ENCODE results near the gene SPAST.
"Not testable (repeated sequence)": the region's sequence is repeated elsewhere in the genome, so short reads cannot be mapped to it uniquely, and the experiment has no call there.

The SPAST gene

DNA sequence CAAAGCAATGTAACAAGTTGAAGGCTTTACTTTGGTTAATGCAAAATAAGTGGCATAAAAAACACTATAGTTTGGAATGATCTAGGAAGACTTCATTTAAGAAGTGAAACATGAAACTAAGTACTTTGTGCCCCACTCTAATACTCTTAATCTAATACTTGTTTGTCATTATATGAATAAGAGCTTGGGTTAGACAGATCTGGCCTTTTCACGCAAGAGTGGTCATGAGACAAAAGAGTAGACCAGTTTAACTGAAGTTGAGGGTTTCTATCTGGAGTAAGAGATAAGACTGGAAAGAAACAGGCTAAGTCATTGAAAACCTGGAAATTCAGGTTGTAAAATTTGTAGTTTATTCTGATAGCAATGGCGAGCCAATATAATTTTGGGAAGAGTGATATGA lies 105.2 kb downstream of the SPAST start:
- TF ChIP-seq, protein P1, sequence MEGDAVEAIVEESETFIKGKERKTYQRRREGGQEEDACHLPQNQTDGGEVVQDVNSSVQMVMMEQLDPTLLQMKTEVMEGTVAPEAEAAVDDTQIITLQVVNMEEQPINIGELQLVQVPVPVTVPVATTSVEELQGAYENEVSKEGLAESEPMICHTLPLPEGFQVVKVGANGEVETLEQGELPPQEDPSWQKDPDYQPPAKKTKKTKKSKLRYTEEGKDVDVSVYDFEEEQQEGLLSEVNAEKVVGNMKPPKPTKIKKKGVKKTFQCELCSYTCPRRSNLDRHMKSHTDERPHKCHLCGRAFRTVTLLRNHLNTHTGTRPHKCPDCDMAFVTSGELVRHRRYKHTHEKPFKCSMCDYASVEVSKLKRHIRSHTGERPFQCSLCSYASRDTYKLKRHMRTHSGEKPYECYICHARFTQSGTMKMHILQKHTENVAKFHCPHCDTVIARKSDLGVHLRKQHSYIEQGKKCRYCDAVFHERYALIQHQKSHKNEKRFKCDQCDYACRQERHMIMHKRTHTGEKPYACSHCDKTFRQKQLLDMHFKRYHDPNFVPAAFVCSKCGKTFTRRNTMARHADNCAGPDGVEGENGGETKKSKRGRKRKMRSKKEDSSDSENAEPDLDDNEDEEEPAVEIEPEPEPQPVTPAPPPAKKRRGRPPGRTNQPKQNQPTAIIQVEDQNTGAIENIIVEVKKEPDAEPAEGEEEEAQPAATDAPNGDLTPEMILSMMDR (IDR thresholded peaks at IDR 0.05; ENCODE audit: insufficient read depth, missing control alignments): no peak
- DNase-seq (ENCODE audit: insufficient read length, low spot score) (no peak), FAIRE-seq (no peak)

DNA sequence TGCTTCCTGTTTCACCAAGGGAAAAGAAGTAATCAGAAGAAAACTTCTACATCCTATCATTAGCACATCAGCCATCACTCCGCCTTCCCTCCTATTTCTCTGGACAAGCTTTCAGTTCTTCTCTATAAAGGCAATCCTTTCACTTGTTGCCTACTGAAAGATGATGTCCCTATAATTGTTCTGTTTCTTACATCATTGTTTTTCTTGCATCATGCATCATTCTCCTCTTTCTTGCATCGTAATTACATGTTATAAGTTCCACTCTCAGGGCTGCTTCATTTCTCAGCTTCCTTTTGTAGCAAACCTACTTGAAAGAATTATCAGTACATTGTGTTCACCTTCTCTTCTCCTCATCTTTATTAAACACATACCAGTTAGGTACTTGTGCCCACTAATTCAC lies 109.5 kb downstream of the SPAST start:
- DNase-seq (ENCODE audit: insufficient read length, low spot score) (no peak), FAIRE-seq (no peak)
- TF ChIP-seq, protein P1 (IDR thresholded peaks at IDR 0.05; ENCODE audit: insufficient read depth, missing control alignments): no peak

DNA sequence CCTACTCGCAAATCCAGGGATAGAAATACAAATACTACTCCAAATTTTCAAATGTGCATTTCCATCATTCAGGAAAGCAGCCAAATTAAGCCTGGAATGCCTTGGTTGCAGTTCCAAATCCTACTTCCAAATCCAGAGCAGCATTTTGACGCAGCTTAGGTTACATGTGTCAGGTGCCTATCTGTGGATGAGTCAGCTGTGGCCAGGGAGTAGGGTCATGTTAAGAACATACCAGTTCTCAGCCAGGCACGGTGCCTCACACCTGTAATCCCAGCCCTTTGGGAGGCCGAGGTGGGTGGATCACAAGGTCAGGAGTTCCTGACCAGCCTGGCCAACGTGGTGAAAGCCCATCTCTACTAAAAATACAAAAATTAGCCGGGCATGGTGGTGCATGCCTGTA lies 119.3 kb downstream of the SPAST start:
- DNase-seq (ENCODE audit: insufficient read length, low spot score): no peak
- TF ChIP-seq, protein P1 (IDR thresholded peaks at IDR 0.05; ENCODE audit: insufficient read depth, missing control alignments): no peak
- no peak for FAIRE-seq

DNA sequence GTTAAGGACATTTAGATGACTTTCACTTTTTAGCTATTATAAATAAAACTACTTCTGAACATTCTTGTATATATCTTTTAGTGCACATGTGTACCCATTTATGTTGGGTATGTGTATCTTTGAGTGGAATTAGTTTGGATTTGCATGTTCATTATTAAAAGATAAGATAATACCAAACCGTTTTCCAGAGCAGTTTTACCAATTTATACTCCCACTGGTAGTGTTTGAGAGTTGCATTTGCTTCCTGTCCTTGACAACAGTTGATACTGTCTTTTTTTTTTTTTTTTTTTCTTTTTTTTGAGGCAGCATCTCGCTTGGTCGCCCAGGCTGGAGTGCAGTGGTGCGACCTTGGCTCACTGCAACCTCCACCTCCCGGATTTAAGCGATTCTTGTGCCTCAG lies 125.7 kb downstream of the SPAST start:
- TF ChIP-seq, protein P1 (IDR thresholded peaks at IDR 0.05; ENCODE audit: insufficient read depth, missing control alignments): no peak
- FAIRE-seq (no peak), DNase-seq (ENCODE audit: insufficient read length, low spot score) (no peak)

DNA sequence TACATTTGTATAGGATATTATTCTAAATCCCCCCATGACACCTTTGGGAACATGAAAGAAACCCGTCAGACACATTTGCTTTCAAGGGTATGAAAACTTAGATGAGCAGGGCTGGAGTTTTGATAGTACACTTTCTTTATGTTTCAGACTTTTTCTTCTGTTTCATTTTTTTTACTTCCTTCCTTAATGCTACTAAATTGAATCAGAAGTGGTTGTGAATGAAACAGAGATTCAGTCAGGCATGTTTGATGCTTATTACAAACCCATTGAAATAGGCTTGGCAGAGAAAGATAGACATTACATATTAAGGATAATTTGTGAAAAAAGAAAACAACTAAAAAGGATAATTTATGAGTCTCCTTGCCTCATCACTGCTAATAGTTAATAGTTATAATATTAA lies 129.1 kb downstream of the SPAST start:
- no peak for FAIRE-seq
- TF ChIP-seq, protein P1 (IDR thresholded peaks at IDR 0.05; ENCODE audit: insufficient read depth, missing control alignments): no peak

DNA sequence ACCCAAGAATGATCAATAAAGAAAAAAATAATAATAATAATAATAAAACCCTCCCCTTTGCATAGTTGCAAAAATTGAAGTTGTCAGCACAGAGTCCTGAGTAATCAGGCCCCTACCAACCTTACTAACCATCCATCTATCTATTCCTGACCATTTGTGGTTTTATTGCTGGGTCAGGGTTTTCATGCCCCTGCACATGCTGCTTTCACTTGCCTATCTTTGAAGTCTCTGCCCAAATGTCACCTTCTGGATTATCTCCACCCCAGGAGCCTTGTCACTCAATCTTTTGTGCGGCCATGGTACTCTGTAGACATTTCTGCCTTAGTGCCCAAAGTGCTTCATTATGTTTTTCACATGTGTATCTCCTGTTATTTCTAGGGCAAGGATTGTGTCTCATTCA lies 137.5 kb downstream of the SPAST start:
- no peak for FAIRE-seq
- TF ChIP-seq, protein P1 (IDR thresholded peaks at IDR 0.05; ENCODE audit: insufficient read depth, missing control alignments): no peak
- DNase-seq (ENCODE audit: insufficient read length, low spot score): no peak

More for the DNA sequence above, 129.1 kb downstream of the SPAST start:
- DNase-seq (ENCODE audit: insufficient read length, low spot score): no peak

DNA sequence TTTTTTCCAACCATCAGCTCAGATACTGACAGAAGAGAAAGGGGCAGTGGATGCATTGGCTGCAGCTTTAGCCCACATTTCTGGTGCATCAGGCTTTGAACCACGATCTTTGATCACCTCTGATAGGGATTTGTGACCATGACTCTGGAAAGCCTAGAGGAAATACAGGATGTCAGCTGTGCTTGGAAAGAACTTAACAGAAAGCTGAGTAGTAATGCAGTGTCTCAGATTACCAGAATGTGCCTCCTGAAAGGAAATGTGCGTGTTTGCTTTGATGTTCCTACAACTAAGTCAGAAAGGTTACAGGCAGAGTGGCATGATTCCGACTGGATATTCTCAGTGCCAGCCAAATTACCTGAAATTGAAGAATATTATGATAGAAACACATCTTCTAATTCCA lies 140.1 kb downstream of the SPAST start:
- DNase-seq (ENCODE audit: insufficient read length, low spot score); FAIRE-seq: not testable (repeated sequence)
